Peyer's patch (tissue), 4 donors: ENCODE measurements around the gene FBXW7.

ENCODE experiments used
- POLR2A ChIP-seq, 2 donors: fragments of 450-650 bp; IDR thresholded peaks; one replicate each; pipeline ENCODE4 v1.5.1; 2017; ENCODE audit warnings: antibody characterized with exemption in 2 of 2, mild to moderate bottlenecking in 2 of 2, moderate library complexity in 2 of 2
- TF ChIP-seq, protein P1 (sequence below), 6 experiments: fragments of 450-650 bp in 4 of 6; fragments of 200-600 bp in 2 of 6; sonication (generic) in 1 of 6; IDR thresholded peaks; one replicate each; pipeline ENCODE4 v1.5.1; 2017 to 2019; ENCODE audit warnings: antibody characterized with exemption in 6 of 6, mild to moderate bottlenecking in 3 of 6, moderate library complexity in 1 of 6

DNA sequence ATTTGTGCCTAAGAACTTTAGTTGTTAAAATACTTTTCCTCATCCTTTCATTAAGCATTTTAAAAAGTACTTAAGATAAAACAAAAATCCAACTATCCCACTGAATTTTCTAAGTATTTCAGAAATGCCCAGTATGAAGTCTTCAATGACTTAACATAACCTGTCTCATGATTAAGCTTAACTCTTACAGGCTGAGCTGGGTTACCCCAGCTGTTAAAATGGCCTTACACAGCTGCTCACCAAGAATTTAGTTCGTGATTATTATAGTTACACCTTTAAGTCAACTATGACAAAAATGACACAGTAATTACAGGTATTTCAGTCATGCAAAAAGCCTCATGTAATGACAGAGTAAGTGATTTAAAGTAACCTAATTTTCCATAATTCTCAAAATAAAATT, 145.7 kb downstream of the FBXW7 start:
- TF ChIP-seq, protein P1, sequence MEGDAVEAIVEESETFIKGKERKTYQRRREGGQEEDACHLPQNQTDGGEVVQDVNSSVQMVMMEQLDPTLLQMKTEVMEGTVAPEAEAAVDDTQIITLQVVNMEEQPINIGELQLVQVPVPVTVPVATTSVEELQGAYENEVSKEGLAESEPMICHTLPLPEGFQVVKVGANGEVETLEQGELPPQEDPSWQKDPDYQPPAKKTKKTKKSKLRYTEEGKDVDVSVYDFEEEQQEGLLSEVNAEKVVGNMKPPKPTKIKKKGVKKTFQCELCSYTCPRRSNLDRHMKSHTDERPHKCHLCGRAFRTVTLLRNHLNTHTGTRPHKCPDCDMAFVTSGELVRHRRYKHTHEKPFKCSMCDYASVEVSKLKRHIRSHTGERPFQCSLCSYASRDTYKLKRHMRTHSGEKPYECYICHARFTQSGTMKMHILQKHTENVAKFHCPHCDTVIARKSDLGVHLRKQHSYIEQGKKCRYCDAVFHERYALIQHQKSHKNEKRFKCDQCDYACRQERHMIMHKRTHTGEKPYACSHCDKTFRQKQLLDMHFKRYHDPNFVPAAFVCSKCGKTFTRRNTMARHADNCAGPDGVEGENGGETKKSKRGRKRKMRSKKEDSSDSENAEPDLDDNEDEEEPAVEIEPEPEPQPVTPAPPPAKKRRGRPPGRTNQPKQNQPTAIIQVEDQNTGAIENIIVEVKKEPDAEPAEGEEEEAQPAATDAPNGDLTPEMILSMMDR (IDR thresholded peaks at IDR 0.05), result no peak
- no peak for TF ChIP-seq POLR2A (IDR thresholded peaks at IDR 0.05)
